Neuronal stem cell (in vitro differentiated cells): ENCODE measurements around the gene VILL.

Experiments used
- DNase-seq: peaks from one replicate; pipeline ENCODE4 v3.0.0-alpha.2; 2013; ENCODE audit warnings: low spot score
- H2AFZ ChIP-seq: one replicate; pipeline ENCODE4 v1.6.1; 2013; ENCODE audit warnings: mild to moderate bottlenecking, low read length, inconsistent platforms
- H2AK5ac ChIP-seq: 2 replicates; pipeline ENCODE4 v1.6.1; 2013; ENCODE audit warnings: low read depth, mild to moderate bottlenecking, inconsistent platforms, low read length, moderate library complexity, mixed read lengths
- H2BK120ac ChIP-seq: 2 replicates; pipeline ENCODE4 v1.6.1; 2013; ENCODE audit warnings: low read depth, mild to moderate bottlenecking, inconsistent platforms, low read length, moderate library complexity, mixed read lengths
- H2BK12ac ChIP-seq: one replicate; pipeline ENCODE4 v1.6.1; 2013; ENCODE audit warnings: low read length, inconsistent platforms
- H2BK15ac ChIP-seq: 2 replicates; pipeline ENCODE4 v1.6.1; 2013; ENCODE audit warnings: mild to moderate bottlenecking, low read length, inconsistent platforms, mixed read lengths
- H2BK5ac ChIP-seq: one replicate; pipeline ENCODE4 v1.6.1; 2013; ENCODE audit warnings: inconsistent platforms, mild to moderate bottlenecking, low read length, moderate library complexity
- H3K14ac ChIP-seq: one replicate; pipeline ENCODE4 v1.6.1; 2013; ENCODE audit warnings: low read length, inconsistent platforms
- H3K18ac ChIP-seq: 2 replicates; pipeline ENCODE4 v1.6.1; 2013; ENCODE audit warnings: low read length, inconsistent platforms
- H3K23ac ChIP-seq: 2 replicates; pipeline ENCODE4 v1.6.1; 2013; ENCODE audit warnings: low read depth, mild to moderate bottlenecking, mixed read lengths, low read length, inconsistent platforms; ENCODE audit not compliant: poor library complexity
- H3K27ac ChIP-seq: replicated peaks from 3 replicates; pipeline ENCODE4 v1.5.1; 2013; ENCODE audit warnings: low read length, inconsistent platforms
- H3K27me3 ChIP-seq, 3 experiments: 2 replicates each; pipeline ENCODE4 v1.6.1; 2013; ENCODE audit warnings: low read length in 3 of 3, mild to moderate bottlenecking in 2 of 3, inconsistent platforms in 1 of 3, low read depth in 1 of 3, mixed read lengths in 1 of 3, moderate library complexity in 1 of 3; ENCODE audit not compliant: control insufficient read depth in 3 of 3, insufficient read depth in 3 of 3
- H3K36me3 ChIP-seq, 2 donors: replicated peaks in 1 of 2; 2 replicates each; pipeline ENCODE4 v1.6.1; 2013; ENCODE audit warnings: low read length in 2 of 2; ENCODE audit not compliant: control insufficient read depth in 2 of 2, insufficient read depth in 2 of 2
- H3K4ac ChIP-seq: 2 replicates; pipeline ENCODE4 v1.6.1; 2013; ENCODE audit warnings: inconsistent platforms, mild to moderate bottlenecking, low read length, moderate library complexity
- H3K4me1 ChIP-seq, 2 donors: 1 replicate in 1 of 2; 2 replicates in 1 of 2; pipeline ENCODE4 v1.6.1; 2013; ENCODE audit warnings: low read length in 2 of 2, low read depth in 1 of 2; ENCODE audit not compliant: control insufficient read depth in 2 of 2, insufficient read depth in 1 of 2
- H3K4me2 ChIP-seq: one replicate; pipeline ENCODE4 v1.6.1; 2013; ENCODE audit warnings: mild to moderate bottlenecking, low read length, inconsistent platforms; ENCODE audit not compliant: insufficient read depth, poor library complexity, severe bottlenecking
- H3K4me3 ChIP-seq, 2 donors: 2 replicates each; pipeline ENCODE4 v1.5.1; 2013; ENCODE audit warnings: low read length in 2 of 2, mild to moderate bottlenecking in 2 of 2, inconsistent platforms in 1 of 2, moderate library complexity in 1 of 2
- H3K79me1 ChIP-seq: one replicate; pipeline ENCODE4 v1.6.1; 2013; ENCODE audit warnings: low read depth, mild to moderate bottlenecking, inconsistent platforms, low read length, moderate library complexity
- H3K9ac ChIP-seq: one replicate; pipeline ENCODE4 v1.6.1; 2013; ENCODE audit warnings: mild to moderate bottlenecking, low read depth, low read length, inconsistent platforms; ENCODE audit not compliant: poor library complexity
- H3K9me3 ChIP-seq, 2 donors: replicated peaks in 1 of 2; 2 replicates each; pipeline versions ENCODE3 to v1.6.1; 2013; ENCODE audit warnings: low read length in 2 of 2, mild to moderate bottlenecking in 2 of 2, inconsistent platforms in 1 of 2, low read depth in 1 of 2, mixed read lengths in 1 of 2, moderate library complexity in 1 of 2; ENCODE audit not compliant: control insufficient read depth in 2 of 2, insufficient read depth in 1 of 2
- H4K8ac ChIP-seq: one replicate; pipeline ENCODE4 v1.6.1; 2013; ENCODE audit warnings: low read depth, mild to moderate bottlenecking, inconsistent platforms, low read length, moderate library complexity
- H4K91ac ChIP-seq: one replicate; pipeline ENCODE4 v1.6.1; 2013; ENCODE audit warnings: low read length, low read depth, mild to moderate bottlenecking, inconsistent platforms; ENCODE audit not compliant: poor library complexity
- WGBS, 2 donors: extraction: QIAGEN DNeasy Blood & Tissue Kit; methylation state at CpG; one replicate each; pipeline ENCODE4 v1.1.7; 2013; ENCODE audit warnings: missing lambda C conversion rate in 2 of 2, mixed read lengths in 1 of 2; ENCODE audit not compliant: insufficient read length in 2 of 2, insufficient replicate concordance in 1 of 2; ENCODE audit errors: extremely low coverage in 2 of 2; 5-methylcytosine and 5-hydroxymethylcytosine counted together

VILL gene

GRCh38 chr3:38027466-38028465, 37.2 kb downstream of the VILL start:
- H3K36me3 ChIP-seq, result peaks cover 3 to 53% of the 10 kb centered on the region in 2 donors

GRCh38 chr3:38028621-38029361, 38.2 kb downstream of the VILL start:
- peak overlapping the region; percentile 19 for H2BK15ac ChIP-seq
- H4K91ac ChIP-seq, result no peak overlapping the region
- peak overlapping the region; percentile 77 for H3K14ac ChIP-seq
- H3K9me3 ChIP-seq, result no peaks in the 10 kb centered on the region
- no peak overlapping the region for H2BK120ac ChIP-seq
- H3K4me2 ChIP-seq, result peak overlapping the region; percentile 69
- DNase-seq, result peak; percentile 31
- peak overlapping the region; percentile 96 to 97 for H3K4me3 ChIP-seq
- H2AK5ac ChIP-seq, result peak overlapping the region; percentile 51
- peak overlapping the region; percentile 84 for H3K18ac ChIP-seq
- H3K27ac ChIP-seq, result no peak overlapping the region
- no peak overlapping the region for H3K4ac ChIP-seq
- H3K36me3 ChIP-seq, result peaks cover 3 to 43% of the 10 kb centered on the region in 2 donors
- H2BK12ac ChIP-seq, result no peak overlapping the region
- peaks cover 5% of the 10 kb centered on the region for H3K79me1 ChIP-seq
- H2BK5ac ChIP-seq, result peak overlapping the region; percentile 84
- peak overlapping the region; percentile 94 for H3K9ac ChIP-seq
- peaks cover 13 to 17% of the 10 kb centered on the region in 2 donors for H3K4me1 ChIP-seq
- no CpG with 5 or more reads among the region's 45 CpGs for WGBS, 2 donors
- peaks cover 0 to 18% (median 17%) of the 10 kb centered on the region in 3 experiments for H3K27me3 ChIP-seq
- H2AFZ ChIP-seq, result peak overlapping the region; percentile 84
- H3K23ac ChIP-seq, result no peak overlapping the region
- no peak overlapping the region for H4K8ac ChIP-seq

More at GRCh38 chr3:38027466-38028465, 37.2 kb downstream of the VILL start:
- Histone ChIP-seq H4K8ac (no peak overlapping the region), H2BK5ac (no peak overlapping the region), H3K23ac (peak overlapping the region; percentile 1), H2BK120ac (no peak overlapping the region), H3K4me1 (peaks cover 16 to 19% of the 10 kb centered on the region in 2 donors), H3K79me1 (peaks cover 8% of the 10 kb centered on the region), H2BK15ac (no peak overlapping the region), H2AK5ac (peak overlapping the region; percentile 22), H4K91ac (no peak overlapping the region), H3K9ac (peak overlapping the region; percentile 34), H3K27ac (no peak overlapping the region), H2AFZ (no peak overlapping the region), H3K9me3 (no peaks in the 10 kb centered on the region), H3K18ac (no peak overlapping the region), H3K4me2 (peak overlapping the region; percentile 69), H3K27me3 (peaks cover 0 to 18% (median 17%) of the 10 kb centered on the region in 3 experiments), H3K4ac (no peak overlapping the region), H3K4me3 (peak overlapping the region in 1 of 2 donors; percentile 96), H2BK12ac (no peak overlapping the region), H3K14ac (no peak overlapping the region)
- WGBS, 2 donors, result no CpG with 5 or more reads among the region's 6 CpGs
- no peak for DNase-seq

DNA sequence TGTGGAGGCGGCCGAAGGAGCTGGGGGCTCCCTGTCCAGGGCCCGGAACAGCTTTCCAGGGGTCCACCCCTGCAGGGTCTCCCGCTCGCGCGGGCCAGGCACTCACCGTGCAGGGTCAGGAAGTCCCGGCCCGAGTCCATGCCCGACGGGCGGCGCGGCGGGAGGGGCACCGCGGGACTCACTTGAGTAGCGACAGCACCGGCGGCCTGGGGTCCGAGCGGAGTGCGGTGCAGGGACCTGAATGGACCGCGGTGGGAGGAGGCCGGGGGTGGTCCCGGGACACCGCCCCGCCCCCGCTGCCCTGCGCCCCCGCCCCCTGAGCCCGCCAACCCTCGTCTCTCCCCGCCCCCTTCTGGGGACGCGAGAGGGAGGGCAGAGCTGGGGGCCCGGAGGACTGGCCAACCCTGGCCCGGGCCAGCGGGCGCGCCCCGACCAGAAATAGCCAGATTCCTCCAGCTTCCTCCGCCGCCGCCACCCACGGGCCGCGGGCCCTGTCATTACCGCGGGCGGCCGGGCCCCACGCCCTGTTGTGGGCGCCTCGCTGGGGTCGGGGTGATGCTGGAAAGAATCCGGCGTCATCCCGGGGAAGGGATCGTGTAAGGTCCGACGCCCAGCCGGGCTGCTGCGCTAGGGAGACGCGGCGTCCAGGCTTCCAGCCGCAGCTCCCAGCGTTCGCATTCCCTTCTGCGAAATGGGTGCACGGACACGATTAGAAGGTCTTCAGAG, 39.0 kb downstream of the VILL start, which contains the start of gene PLCD1:
TSS of gene PLCD1 (minus strand) at position 243 of the 726 bp plus-strand sequence. CDS start at position 140, 103 bp downstream.
- peak; percentile 81 for DNase-seq
- peak within 1 kb of the TSS; percentile 38 for H2BK120ac ChIP-seq
- H2AFZ ChIP-seq, result peak within 1 kb of the TSS; percentile 84
- peak within 1 kb of the TSS; percentile 53 for H2BK15ac ChIP-seq
- H3K27me3 ChIP-seq, result peaks cover 0 to 18% (median 17%) of the 10 kb centered on the region in 3 experiments
- peaks cover 11 to 17% of the 10 kb centered on the region in 2 donors for H3K4me1 ChIP-seq
- H2BK12ac ChIP-seq, result peak within 1 kb of the TSS; percentile 61
- H3K18ac ChIP-seq, result peak within 1 kb of the TSS; percentile 93
- H3K4me3 ChIP-seq, result peak within 1 kb of the TSS; percentile 96 to 97
- peak within 1 kb of the TSS; percentile 95 for H3K14ac ChIP-seq
- peaks cover 5% of the 10 kb centered on the region for H3K79me1 ChIP-seq
- peak within 1 kb of the TSS; percentile 84 for H2BK5ac ChIP-seq
- peak within 1 kb of the TSS; percentile 94 for H3K9ac ChIP-seq
- peak within 1 kb of the TSS; percentile 68 for H3K23ac ChIP-seq
- peak within 1 kb of the TSS; percentile 58 for H3K4ac ChIP-seq
- H4K8ac ChIP-seq, result no peak within 1 kb of the TSS
- no CpG with 5 or more reads among the region's 75 CpGs for WGBS, 2 donors
- no peaks in the 10 kb centered on the region for H3K9me3 ChIP-seq
- peak within 1 kb of the TSS; percentile 91 for H2AK5ac ChIP-seq
- peaks cover 3 to 35% of the 10 kb centered on the region in 2 donors for H3K36me3 ChIP-seq
- H3K4me2 ChIP-seq, result peak within 1 kb of the TSS; percentile 73
- H4K91ac ChIP-seq, result no peak within 1 kb of the TSS
- H3K27ac ChIP-seq, result no peak within 1 kb of the TSS
